Stimulated activated CD8-positive, alpha-beta memory T cell treated with anti-CD3 and anti-CD28 coated beads, Interleukin-15, amount 100 ng/mL, for 1 hour (primary cell): ENCODE measurements around the gene BATF2.
"Not testable (repeated sequence)": the region's sequence is repeated elsewhere in the genome, so short reads cannot be mapped to it uniquely, and the experiment has no call there.

ENCODE experiments used
- DNase-seq: peaks from one replicate; pipeline ENCODE4 v3.0.0-alpha.2; 2020; ENCODE audit warnings: low read depth

The BATF2 gene, protein sequence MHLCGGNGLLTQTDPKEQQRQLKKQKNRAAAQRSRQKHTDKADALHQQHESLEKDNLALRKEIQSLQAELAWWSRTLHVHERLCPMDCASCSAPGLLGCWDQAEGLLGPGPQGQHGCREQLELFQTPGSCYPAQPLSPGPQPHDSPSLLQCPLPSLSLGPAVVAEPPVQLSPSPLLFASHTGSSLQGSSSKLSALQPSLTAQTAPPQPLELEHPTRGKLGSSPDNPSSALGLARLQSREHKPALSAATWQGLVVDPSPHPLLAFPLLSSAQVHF

DNA sequence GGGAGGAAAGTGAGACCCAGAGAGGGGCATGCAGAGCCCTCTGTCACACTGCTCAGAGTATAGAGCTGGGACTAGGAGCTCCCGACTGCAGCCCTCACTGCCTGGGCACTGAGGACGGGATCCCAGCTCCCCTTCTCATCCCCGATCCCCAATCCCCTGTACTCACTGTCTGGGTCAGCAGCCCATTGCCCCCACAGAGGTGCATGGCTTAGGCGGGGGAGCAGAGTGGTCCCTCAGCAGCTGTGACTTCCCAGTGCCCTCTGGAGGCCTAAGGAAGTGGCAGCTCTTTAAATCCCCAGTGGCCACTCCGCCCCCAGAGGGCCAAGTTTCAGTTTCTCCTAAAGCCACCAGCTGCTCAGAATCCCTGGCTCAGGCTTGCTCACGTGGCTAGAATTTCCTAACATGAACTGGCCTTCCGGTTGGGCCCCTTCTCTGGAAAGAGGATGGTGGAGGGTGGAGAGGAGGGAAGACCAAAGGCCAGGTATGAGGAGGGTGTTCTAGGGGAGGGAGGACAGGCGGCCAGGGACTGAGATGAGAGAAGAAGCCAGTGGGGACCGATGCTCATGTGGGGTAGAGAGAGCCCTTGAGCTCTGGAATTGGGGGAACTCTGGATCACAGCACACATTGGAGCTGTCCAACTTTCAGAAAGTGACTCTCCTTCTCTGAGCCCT, at the start of gene BATF2:
TSS of gene BATF2 (minus strand) at position 262 of the 671 bp plus-strand sequence. CDS start at position 205, 57 bp downstream.
- no peak for DNase-seq

DNA sequence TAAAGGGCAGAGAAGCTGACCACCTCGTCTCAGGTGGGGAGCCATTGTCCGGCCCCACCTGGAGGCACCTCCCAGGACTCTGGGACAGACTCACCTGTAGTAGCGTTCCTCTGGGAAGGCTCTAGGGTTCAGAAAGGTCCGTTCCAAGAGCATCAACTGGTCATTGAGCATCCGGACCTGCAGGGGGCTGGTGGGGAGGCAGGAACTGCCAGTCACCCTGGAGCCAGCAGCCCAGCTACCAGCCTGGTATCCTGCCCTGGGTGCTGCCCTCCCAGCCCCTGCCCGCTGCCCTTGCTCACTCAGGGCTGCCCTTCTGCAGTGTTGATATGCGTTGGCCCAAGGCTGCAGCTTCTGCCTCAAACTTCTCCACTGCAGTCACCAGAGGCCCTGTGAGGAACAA, 49.0 kb upstream of the BATF2 start:
- DNase-seq, result no peak

GRCh38 chr11:65045061-65045460, 48.3 kb upstream of the BATF2 start:
- no peak for DNase-seq

GRCh38 chr11:65043881-65044501, 47.2 kb upstream of the BATF2 start:
- no peak for DNase-seq

DNA sequence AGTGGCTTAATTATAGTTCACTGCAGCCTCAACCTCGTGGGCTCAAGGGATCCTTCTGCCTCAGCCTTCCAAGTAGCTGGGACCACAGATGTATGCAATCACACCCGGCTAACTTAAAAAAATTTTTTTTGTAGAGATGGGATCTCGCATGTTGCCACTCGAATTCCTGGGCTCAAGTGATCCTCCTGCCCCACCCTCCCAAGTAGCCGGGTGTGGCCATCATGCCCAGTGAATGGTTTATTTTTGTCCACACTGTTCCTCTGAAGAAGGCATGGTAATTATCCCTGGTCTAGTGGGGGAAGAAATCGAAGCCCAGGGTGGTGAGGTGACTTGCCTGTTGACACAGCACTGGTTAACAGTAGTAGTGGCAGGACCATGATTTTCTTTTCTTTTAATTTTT, 46.1 kb upstream of the BATF2 start:
- DNase-seq, result no peak

DNA sequence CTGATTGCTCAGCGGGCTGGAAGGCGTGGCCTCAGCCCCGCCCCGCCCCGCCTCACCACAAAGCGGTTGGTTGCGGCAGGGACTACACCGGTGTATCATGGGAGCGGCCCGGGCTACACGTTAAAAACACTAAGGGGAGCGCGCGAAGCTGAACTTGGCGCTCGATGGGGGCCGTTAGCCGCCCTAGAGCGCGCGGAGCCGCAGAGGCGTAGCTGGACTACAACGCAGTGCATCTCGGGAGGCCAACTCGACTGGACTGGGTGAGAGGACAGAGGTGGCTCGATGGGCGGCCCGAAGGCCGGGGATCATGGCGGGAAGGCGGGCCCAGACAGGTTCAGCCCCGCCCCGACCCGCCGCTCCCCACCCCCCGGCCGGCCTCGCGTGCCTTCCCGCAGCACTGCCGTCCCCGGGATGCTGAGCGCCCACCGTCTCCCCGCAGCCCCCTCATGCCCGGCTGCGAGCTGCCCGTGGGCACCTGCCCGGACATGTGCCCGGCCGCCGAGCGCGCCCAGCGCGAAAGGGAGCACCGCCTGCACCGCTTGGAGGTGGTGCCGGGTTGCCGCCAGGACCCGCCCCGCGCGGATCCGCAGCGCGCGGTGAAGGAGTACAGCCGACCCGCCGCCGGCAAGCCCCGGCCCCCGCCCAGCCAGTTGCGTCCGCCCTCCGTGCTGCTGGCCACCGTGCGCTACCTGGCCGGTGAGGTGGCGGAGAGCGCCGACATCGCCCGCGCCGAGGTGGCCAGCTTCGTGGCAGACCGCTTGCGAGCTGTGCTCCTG, 44.3 kb upstream of the BATF2 start, which contains the start of gene SAC3D1:
TSS of gene SAC3D1 (plus strand) at position 364 of the 776 bp plus-strand sequence. CDS start at position 447, 83 bp downstream.
- peak; percentile 64 for DNase-seq

DNA sequence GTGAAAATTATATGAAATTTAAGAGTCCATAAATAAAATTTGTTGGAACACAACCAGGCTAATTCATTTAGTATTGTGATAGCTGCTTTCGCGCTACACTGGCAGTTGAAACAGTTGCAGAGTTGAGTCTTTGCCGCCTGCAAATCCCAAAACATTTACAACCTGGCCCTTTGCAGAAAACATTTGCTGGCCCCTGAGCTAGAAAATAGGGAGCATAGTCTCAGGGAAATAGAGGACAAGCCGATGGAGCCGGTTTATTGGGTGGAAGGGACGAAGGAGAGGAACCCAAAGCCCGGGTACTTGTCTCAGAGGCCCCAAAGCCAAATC, 43.7 kb upstream of the BATF2 start:
- no peak for DNase-seq

DNA sequence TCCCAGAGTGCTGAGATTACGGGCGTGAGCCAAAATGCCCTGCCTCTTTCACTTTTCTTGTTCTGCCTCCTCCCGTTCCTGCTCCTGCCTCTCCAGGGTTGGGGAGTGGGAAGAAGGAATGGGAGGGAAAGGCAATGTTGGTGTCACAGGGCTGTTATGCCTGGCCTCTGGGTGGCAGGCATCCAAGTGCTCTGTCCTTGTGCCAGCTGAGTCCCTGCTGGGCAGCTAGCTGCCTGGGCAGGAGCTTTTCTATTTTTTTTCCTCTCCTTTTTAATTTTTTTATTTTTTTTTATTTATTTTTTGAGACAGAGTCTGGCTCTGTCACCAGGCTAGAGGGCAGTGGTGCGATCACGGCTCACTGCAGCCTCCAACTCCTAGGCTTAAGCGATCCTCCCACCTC, 40.2 kb upstream of the BATF2 start:
- no peak for DNase-seq

DNA sequence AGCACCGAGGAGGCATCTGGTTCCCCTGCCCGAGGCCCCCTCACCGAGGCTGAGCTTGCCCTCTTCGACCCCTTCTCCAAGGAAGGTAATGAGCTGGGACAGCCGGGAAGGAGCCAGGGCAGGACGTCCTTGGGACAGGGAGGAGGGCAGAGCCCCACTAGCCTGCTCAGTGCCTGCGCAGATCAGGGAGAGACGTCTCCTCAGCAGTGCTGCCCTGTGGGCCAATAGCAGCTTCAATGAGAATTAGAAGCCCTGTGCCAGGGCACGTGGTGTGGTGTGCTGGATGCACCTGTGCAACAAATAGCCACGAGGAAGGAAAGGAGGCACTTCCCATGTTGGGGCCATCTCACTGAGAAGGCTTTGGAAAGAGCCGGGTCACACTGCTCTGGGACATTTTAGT, 38.8 kb upstream of the BATF2 start:
- DNase-seq, result no peak

- no peak for DNase-seq
These were observed 37.7 kb upstream of the BATF2 start for GRCh38 chr11:65034423-65034822.

GRCh38 chr11:65032216-65032615, 35.4 kb upstream of the BATF2 start:
- no peak for DNase-seq

GRCh38 chr11:65027213-65028067, 30.7 kb upstream of the BATF2 start, which contains the start of gene SNX15:
Gene SNX15, plus strand, starts transcription at chr11:65027439. Its CDS starts 99 bp downstream, at chr11:65027538.
- DNase-seq, result peak; percentile 79

DNA sequence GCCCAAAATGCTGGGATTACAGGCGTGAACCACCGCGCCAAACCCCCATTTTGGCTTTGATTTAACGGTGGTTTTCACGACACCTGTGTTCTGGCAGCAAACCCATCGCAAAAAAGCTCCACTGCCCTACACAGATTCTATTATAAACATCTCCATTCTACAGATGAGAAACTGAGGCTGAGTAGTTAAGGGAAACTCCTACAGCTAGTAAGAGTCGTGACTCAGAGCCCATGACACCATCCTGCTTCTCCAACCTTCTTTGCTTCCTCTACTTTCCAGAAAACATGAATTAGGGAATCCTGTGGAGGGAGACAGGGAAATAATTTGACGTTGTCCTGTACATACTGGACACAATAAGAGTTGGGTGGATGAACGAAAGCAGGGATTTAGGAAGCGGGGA, 30.0 kb upstream of the BATF2 start:
- no peak for DNase-seq

DNA sequence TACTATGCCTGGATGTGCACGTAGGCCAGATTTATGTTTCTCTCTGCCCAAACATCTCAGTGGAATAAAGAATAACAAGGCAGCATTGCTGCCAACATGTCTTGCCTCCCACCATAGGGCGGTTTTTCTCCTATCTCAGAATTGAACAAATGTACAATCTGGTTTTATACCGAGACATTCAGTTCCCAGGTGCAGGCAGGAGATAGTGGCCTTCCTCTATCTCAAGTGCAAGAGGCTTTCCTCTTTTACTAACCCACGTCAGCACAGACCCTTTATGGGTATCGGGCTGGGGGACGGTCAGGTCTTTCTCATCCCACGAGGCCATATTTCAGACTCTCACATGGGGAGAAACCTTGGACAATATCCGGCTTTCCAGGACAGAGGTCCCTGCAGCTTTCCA, 26.7 kb upstream of the BATF2 start:
- not testable (repeated sequence) for DNase-seq

- no peak for DNase-seq
These were observed 24.7 kb upstream of the BATF2 start for GRCh38 chr11:65021509-65021908.

DNA sequence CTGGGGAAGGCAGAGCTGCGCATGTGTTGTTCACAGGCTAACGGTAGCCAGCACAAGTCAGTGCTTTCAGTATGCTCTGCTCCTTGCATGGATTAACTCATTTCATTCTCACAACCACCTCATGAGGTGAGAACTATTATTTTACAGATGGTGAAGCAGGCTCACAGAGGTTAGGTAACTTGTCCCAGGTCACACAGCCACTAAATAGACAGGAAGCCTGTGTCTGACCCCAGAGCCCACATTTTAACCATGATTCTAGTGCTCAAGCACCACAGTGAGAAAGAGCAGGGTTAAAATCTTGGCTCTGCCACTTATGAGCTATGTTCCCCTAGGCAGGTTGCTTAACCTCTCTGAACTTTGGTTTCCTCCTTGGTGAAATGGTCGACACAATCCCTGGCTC, 24.2 kb upstream of the BATF2 start:
- no peak for DNase-seq

DNA sequence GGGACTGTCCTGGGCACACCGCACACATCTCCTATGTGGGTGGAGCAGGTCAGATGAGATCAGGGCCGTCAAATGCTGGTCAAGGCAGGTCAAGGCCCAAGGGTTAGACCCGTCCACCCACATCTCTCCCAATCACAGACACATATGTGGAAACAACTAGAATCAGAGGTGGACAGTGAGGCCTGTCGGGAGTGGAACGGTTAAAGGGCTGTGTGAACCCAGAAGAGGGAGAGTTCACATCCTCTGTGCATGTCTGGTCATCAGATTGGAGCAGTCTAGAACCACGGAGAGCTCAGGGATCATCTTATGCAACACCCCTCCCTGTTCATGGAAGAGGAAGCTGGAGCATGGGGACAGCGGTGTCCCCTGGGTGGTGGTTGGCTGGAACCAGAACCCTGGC, 23.1 kb upstream of the BATF2 start:
- no peak for DNase-seq

DNA sequence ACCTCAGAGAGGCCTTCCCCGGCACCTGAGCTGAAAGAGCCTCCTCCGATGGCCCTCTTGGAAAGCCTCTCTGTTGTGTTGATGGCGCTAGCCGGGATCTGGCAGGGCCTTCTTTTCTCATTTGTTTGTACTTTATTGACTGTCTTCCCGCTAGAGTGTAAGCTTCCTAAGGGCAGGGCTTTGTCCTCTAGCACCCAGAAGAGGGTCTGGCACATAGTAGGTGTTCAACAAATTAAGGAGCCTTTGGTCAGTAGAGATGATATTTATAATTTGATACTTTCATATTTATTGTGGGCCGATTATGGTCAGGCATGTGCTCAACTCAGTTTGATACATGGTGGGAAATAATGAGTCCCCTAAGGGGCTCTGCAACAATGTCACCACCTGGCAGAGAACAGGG, 21.2 kb upstream of the BATF2 start:
- DNase-seq, result no peak

DNA sequence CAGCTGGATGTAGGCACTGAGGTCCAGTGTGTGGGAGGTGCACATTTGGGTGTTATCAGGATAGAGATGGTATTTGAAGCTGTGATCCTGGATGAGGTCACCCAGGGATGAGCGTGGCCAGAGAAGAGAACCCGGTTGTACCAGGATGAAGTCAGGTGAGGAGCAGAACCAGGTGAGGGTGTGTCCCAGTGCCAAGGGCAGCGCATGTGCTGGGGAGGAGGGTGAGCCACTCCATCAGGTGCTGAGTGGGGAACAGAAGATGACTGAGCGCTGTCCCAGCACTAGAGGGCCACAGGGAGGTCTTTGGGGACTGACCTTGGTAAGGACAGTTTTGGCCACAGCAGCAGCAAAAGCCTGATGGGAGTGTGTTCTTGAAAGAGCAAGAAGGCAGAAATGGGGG, 19.9 kb upstream of the BATF2 start:
- DNase-seq, result no peak

DNA sequence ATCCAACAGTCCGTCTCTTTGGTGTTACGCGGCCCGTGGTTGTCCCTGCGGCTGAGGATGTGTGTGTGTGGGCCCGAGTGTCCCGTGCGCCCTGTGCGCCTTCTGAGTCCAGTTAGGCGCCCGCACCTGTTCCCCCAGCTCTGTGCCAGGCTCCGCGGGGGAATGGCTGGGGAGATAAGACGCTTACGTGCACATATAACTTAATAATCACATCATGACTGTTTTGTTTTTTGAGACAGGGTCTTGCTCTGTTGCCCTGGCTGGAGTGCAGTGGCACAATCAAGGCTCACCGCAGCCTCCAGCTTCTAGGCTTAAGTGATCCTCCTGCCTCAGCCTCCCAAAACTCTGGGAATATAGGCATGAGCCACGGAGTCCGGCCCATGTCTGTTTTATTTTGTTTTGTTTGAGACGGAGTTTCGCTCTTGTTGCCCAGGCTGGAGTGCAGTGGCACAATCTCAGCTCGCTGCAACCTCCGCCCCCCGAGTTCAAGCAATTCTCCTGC, 18.0 kb upstream of the BATF2 start:
- no peak for DNase-seq
